SK-MEL-5 (cell line): ENCODE data around the gene SCO2. TPM values are rescaled to one million over a fixed set of nuclear protein-coding genes. Genes with fewer than 3 reads are reported as not detected.

Experiments
- DNase-seq: peaks from one replicate; pipeline ENCODE4 v3.0.0-alpha.2; 2016; ENCODE audit warnings: low read depth, low spot score
- in situ Hi-C: cut with HindIII; loops from 2 replicates; pipeline ENCODE4 v1.10.0; 2016; ENCODE audit warnings: low sequenced_read_pairs, high pct_unique_total_duplicates, low pct_unique_long_range_greater_than_20kb
- total RNA-seq: library from RNA; depleted of rRNA; stranded (reverse); fragments of >200 nt; shearing (Covaris generic); gene quantifications from 2 replicates; pipeline ENCODE4 v1.2.3, GENCODE V29; 2014; rRNA removed

Gene SCO2
- total RNA-seq, 1 experiment from 2014 or later = 7.2 TPM

GRCh38 chr22:50476868-50477267, 48.5 kb downstream of the SCO2 start:
- DNase-seq = no peak
- in situ Hi-C loops = no loop called here

GRCh38 chr22:50475652-50476002, 49.8 kb downstream of the SCO2 start:
- DNase-seq = no peak
- in situ Hi-C loops = no loop called here

- peak; percentile 91 for DNase-seq
- in situ Hi-C loops = no loop called here
These were observed 50.4 kb downstream of the SCO2 start, which contains the start of gene SBF1 for GRCh38 chr22:50474710-50475651. SBF1 (minus strand) TSS chr22:50475035; CDS start chr22:50474840, 195 bp downstream.

GRCh38 chr22:50473855-50474671, 51.3 kb downstream of the SCO2 start:
- DNase-seq = no peak
- in situ Hi-C loops = no loop called here

Other genes starting within 250 kb of the SCO2 start
- 31.2 and 40.5 TPM in 2 replicates for gene PLXNB2, start 218.0 kb downstream of the SCO2 start, total RNA-seq
- 0.59 and 0.66 TPM in 2 replicates for gene DENND6B, start 198.6 kb downstream of the SCO2 start, total RNA-seq
- 67.7 and 74.7 TPM in 2 replicates for gene PPP6R2, start 182.3 kb downstream of the SCO2 start, total RNA-seq
- gene SBF1, start 50.6 kb downstream of the SCO2 start, total RNA-seq = 61.8 and 65.3 TPM in 2 replicates
- gene ADM2, start 44.1 kb downstream of the SCO2 start, total RNA-seq = 1.1 and 2.4 TPM in 2 replicates
- gene MIOX, start 38.7 kb downstream of the SCO2 start, total RNA-seq = not detected in 2 replicates
- 26.3 and 27.8 TPM in 2 replicates for gene LMF2, start 17.9 kb downstream of the SCO2 start, total RNA-seq
- gene NCAPH2, start 17.4 kb downstream of the SCO2 start, total RNA-seq = 51.5 and 53.8 TPM in 2 replicates
- gene TYMP, start 4.4 kb upstream of the SCO2 start, total RNA-seq = 1.5 and 1.8 TPM in 2 replicates
- gene KLHDC7B, start 20.3 kb upstream of the SCO2 start, total RNA-seq = 0.11 TPM in 1 of 2 replicates, not detected in the other
- not detected in 2 replicates for gene SYCE3, start 37.3 kb upstream of the SCO2 start, total RNA-seq
- gene CPT1B, start 52.8 kb upstream of the SCO2 start, total RNA-seq = 5.4 and 12.6 TPM in 2 replicates
- gene CHKB, start 57.3 kb upstream of the SCO2 start, total RNA-seq = 22.2 and 27.7 TPM in 2 replicates
- gene MAPK8IP2, start 75.2 kb upstream of the SCO2 start, total RNA-seq = 18.8 and 20.0 TPM in 2 replicates
- 17.5 and 20.9 TPM in 2 replicates for gene ARSA, start 102.6 kb upstream of the SCO2 start, total RNA-seq
- 2.1 and 2.6 TPM in 2 replicates for gene SHANK3, start 147.2 kb upstream of the SCO2 start, total RNA-seq
- gene ACR, start 212.6 kb upstream of the SCO2 start, total RNA-seq = not detected in 2 replicates